GM10266 (cell line): ENCODE data around the gene PDZK1IP1.

ENCODE experiments used
- DNase-seq: peaks from one replicate; pipeline ENCODE4 v3.0.0; 2012; ENCODE audit errors: extremely low spot score
- CTCF ChIP-seq: IDR thresholded peaks from 2 replicates; pipeline ENCODE4 v1.5.1; 2012; ENCODE audit warnings: mild to moderate bottlenecking, low read depth; ENCODE audit not compliant: control insufficient read depth, insufficient read depth; ENCODE audit errors: missing control alignments

The PDZK1IP1 gene

DNA sequence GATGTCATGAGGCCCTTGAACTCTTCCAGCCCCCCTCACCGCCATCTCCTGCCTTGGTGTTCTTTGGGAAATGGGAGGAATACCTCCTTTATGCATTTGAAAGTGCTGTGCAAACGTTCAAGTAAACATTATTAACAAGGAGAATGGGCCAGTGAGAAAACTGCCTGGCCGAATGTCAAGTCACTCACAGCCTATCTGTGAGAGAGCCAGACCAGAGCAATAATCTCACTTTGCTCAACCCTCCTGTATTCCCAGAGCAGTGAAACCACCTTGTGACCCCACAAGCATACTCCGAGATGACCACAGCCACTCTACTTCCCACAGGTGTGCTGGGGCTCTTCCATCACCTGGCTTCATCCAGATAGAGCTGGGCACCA lies 37.0 kb upstream of the PDZK1IP1 start:
- no peak for DNase-seq

GRCh38 chr1:47226121-47226838 lies 36.4 kb upstream of the PDZK1IP1 start:
- TF ChIP-seq CTCF, result no peak
- DNase-seq, result no peak

More for the DNA sequence above, 37.0 kb upstream of the PDZK1IP1 start:
- TF ChIP-seq CTCF, result no peak

DNA sequence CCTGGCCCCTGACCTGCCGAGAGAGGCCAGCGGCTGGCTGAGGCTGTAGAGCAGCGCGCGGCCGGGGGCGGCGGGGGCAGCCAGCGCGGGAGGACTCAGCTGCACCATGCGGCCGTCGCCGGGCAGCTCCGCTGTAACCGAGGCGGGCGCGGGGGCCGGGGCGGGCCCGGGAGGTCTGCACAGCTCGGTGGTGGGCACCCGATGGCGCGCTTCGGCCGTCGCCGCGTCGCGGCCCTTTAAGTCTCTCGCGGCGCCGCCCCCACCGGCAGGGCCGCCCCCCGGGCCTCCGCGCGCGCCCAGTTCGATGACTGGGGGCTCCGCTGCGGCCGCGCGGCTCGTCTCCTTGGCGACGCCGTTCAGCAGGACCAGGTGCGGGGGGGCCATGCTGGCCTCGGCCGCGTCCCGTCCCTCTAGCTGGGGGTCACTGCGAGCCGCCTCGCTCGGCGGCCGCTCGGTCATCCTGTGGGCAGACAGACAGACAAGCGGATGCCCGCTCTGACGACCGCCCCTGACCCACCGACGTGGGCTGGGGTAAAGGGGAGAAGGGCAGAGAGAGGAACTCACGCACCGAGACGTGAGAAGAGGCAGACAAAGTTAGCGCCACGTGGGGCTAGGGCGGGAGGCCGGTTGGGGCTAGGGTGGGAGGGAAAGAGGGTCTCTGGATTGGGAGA lies 35.7 kb upstream of the PDZK1IP1 start:
- no peak for TF ChIP-seq CTCF
- DNase-seq, result no peak

DNA sequence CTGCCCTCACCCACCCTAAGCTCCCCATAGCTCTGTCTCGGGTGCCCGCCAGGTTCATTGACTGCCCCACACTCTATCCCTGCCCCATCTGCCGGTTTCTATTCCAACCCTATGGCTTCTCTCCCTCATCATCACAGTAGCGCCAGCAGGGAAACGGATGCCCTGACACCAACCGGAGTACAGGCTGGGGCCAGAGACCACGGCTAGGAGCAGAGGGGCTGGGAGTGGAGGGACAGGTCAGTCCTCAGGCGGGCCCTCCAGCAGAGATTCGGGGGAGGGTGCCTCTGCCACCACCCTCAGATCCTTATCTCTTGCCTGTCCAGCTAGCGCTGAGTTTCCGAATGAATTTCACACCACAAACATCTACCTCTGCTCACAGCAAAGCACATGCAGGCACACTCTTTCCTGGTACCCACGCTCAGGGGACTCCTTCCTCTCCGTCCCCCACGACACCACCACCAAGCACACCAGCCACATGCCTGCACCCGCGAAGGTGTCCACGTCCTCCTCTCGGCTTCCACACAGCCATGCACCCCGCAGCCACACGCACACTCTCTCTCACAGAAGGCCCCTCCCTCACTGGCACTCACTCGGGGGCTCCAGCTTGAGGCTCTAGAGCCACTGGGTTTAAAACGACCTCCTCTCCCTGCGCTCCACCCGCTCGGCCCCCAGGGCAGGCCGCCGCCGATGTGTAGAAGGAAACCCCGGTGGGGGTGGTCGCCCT lies 35.0 kb upstream of the PDZK1IP1 start:
- DNase-seq, result no peak
- no peak for TF ChIP-seq CTCF

- no peak for TF ChIP-seq CTCF
- DNase-seq, result no peak
These were observed 34.3 kb upstream of the PDZK1IP1 start for GRCh38 chr1:47223921-47224675.

GRCh38 chr1:47223174-47223920 lies 33.5 kb upstream of the PDZK1IP1 start:
- no peak for TF ChIP-seq CTCF
- DNase-seq, result no peak
